H9 (cell line): ENCODE data around the gene CSRNP2. TPM values are rescaled to one million over a fixed set of nuclear protein-coding genes. Genes with fewer than 3 reads are reported as not detected.

Experiments used
- DNase-seq: peaks from one replicate; pipeline ENCODE4 v3.0.0-alpha.2; 2017
- H2AFZ ChIP-seq: one replicate; pipeline ENCODE4 v1.6.1; 2013; ENCODE audit warnings: mild to moderate bottlenecking, low read length, control low read depth, moderate library complexity
- H2AK5ac ChIP-seq: 2 replicates; pipeline ENCODE4 v1.6.1; 2013; ENCODE audit warnings: low read length, control low read depth, mixed read lengths; ENCODE audit not compliant: insufficient read length
- H2BK120ac ChIP-seq: one replicate; pipeline ENCODE4 v1.6.1; 2013; ENCODE audit warnings: low read depth, mild to moderate bottlenecking, low read length, control low read depth, inconsistent platforms; ENCODE audit not compliant: poor library complexity, severe bottlenecking
- H2BK12ac ChIP-seq: 2 replicates; pipeline ENCODE4 v1.6.1; 2013; ENCODE audit warnings: low read length, control low read depth, mixed read lengths, low read depth; ENCODE audit not compliant: insufficient read length
- H2BK15ac ChIP-seq: 2 replicates; pipeline ENCODE4 v1.6.1; 2013; ENCODE audit warnings: low read depth, low read length, control low read depth
- H2BK20ac ChIP-seq: one replicate; pipeline ENCODE4 v1.6.1; 2013; ENCODE audit warnings: low read depth, mild to moderate bottlenecking, low read length, control low read depth, inconsistent platforms; ENCODE audit not compliant: poor library complexity, severe bottlenecking
- H2BK5ac ChIP-seq: 2 replicates; pipeline ENCODE4 v1.6.1; 2013; ENCODE audit warnings: low read length, control low read depth, mixed read lengths; ENCODE audit not compliant: insufficient read length
- H3K14ac ChIP-seq: 2 replicates; pipeline ENCODE4 v1.6.1; 2013; ENCODE audit warnings: low read length, control low read depth; ENCODE audit not compliant: insufficient read depth
- H3K18ac ChIP-seq: 2 replicates; pipeline ENCODE4 v1.6.1; 2013; ENCODE audit warnings: low read depth, mild to moderate bottlenecking, mixed read lengths, low read length, control low read depth; ENCODE audit not compliant: insufficient read length
- H3K23ac ChIP-seq: 2 replicates; pipeline ENCODE4 v1.6.1; 2013; ENCODE audit warnings: low read length, control low read depth, mixed read lengths, low read depth; ENCODE audit not compliant: insufficient read length
- H3K23me2 ChIP-seq: 2 replicates; pipeline ENCODE4 v1.6.1; 2013; ENCODE audit warnings: low read depth, mild to moderate bottlenecking, mixed read lengths, low read length, control low read depth; ENCODE audit not compliant: insufficient read length, poor library complexity, severe bottlenecking
- H3K27ac ChIP-seq: 2 replicates; pipeline ENCODE4 v1.5.1; 2013; ENCODE audit warnings: low read length, control low read depth, mixed read lengths, low read depth; ENCODE audit not compliant: insufficient read length
- H3K27me3 ChIP-seq: 2 replicates; pipeline ENCODE4 v1.6.1; 2013; ENCODE audit warnings: low read length, control low read depth, inconsistent platforms; ENCODE audit not compliant: insufficient read depth
- H3K4ac ChIP-seq: 2 replicates; pipeline ENCODE4 v1.6.1; 2013; ENCODE audit warnings: low read depth, mild to moderate bottlenecking, control low read depth, inconsistent platforms, low read length, moderate library complexity
- H3K4me1 ChIP-seq: 2 replicates; pipeline ENCODE4 v1.6.1; 2013; ENCODE audit warnings: low read length, control low read depth, inconsistent platforms; ENCODE audit not compliant: insufficient read depth
- H3K4me2 ChIP-seq: 2 replicates; pipeline ENCODE4 v1.6.1; 2013; ENCODE audit warnings: low read length, control low read depth, mixed read lengths; ENCODE audit not compliant: insufficient read length, insufficient read depth
- H3K56ac ChIP-seq: 2 replicates; pipeline ENCODE4 v1.6.1; 2013; ENCODE audit warnings: low read depth, mild to moderate bottlenecking, mixed read lengths, low read length, control low read depth; ENCODE audit not compliant: insufficient read length
- H3K79me1 ChIP-seq: 2 replicates; pipeline ENCODE4 v1.6.1; 2013; ENCODE audit warnings: low read depth, mild to moderate bottlenecking, moderate library complexity, low read length, control low read depth, inconsistent platforms; ENCODE audit not compliant: insufficient read depth, poor library complexity, severe bottlenecking
- H3K79me2 ChIP-seq: 2 replicates; pipeline ENCODE4 v1.6.1; 2013; ENCODE audit warnings: low read length, control low read depth, inconsistent platforms; ENCODE audit not compliant: insufficient read depth
- H3K9ac ChIP-seq: 2 replicates; pipeline ENCODE4 v1.6.1; 2013; ENCODE audit warnings: low read length, control low read depth, mixed read lengths; ENCODE audit not compliant: insufficient read length; ENCODE audit errors: extremely low read depth
- H3K9me3 ChIP-seq: one replicate; pipeline ENCODE4 v1.6.1; 2013; ENCODE audit warnings: low read depth, low read length, inconsistent platforms; ENCODE audit not compliant: control insufficient read depth
- H3T11ph ChIP-seq: one replicate; pipeline ENCODE4 v1.6.1; 2013; ENCODE audit warnings: mild to moderate bottlenecking, low read length, control low read depth, inconsistent platforms
- H4K20me1 ChIP-seq: one replicate; pipeline ENCODE4 v1.6.1; 2013; ENCODE audit not compliant: control insufficient read depth, insufficient read length, insufficient read depth
- H4K5ac ChIP-seq: 2 replicates; pipeline ENCODE4 v1.6.1; 2013; ENCODE audit warnings: low read depth, mild to moderate bottlenecking, mixed read lengths, low read length, control low read depth; ENCODE audit not compliant: insufficient read length
- H4K8ac ChIP-seq: replicated peaks from 2 replicates; pipeline ENCODE4 v1.6.1; 2013; ENCODE audit warnings: low read length, control low read depth, mixed read lengths, low read depth; ENCODE audit not compliant: insufficient read length
- H4K91ac ChIP-seq: 2 replicates; pipeline ENCODE4 v1.6.1; 2013; ENCODE audit warnings: low read depth, mild to moderate bottlenecking, moderate library complexity, mixed read lengths, low read length, control low read depth; ENCODE audit not compliant: insufficient read length
- H3K27ac Mint-ChIP-seq, 3 experiments: 2 replicates in 2 of 3; 3 replicates in 1 of 3; pipeline ENCODE4 v1.8.0; 2020 to 2021; ENCODE audit warnings: mixed read lengths in 3 of 3, mild to moderate bottlenecking in 1 of 3, moderate library complexity in 1 of 3
- H3K27me3 Mint-ChIP-seq: 2 replicates; pipeline ENCODE4 v1.8.0; 2021; ENCODE audit warnings: low read depth, mild to moderate bottlenecking, moderate library complexity, mixed read lengths
- H3K36me3 Mint-ChIP-seq, 3 experiments: 2 replicates in 2 of 3; 3 replicates in 1 of 3; pipeline ENCODE4 v1.8.0; 2020 to 2021; ENCODE audit warnings: low read depth in 3 of 3, mixed read lengths in 3 of 3; ENCODE audit not compliant: insufficient read depth in 1 of 3
- H3K4me1 Mint-ChIP-seq, 2 experiments: 2 replicates each; pipeline ENCODE4 v1.8.0; 2020; ENCODE audit warnings: mixed read lengths in 2 of 2
- H3K4me3 Mint-ChIP-seq, 2 experiments: 2 replicates in 1 of 2; 3 replicates in 1 of 2; pipeline ENCODE4 v1.8.0; 2020 to 2021; ENCODE audit warnings: mild to moderate bottlenecking in 2 of 2, mixed read lengths in 2 of 2, moderate library complexity in 1 of 2
- H3K9me3 Mint-ChIP-seq, 2 experiments: 2 replicates in 1 of 2; 3 replicates in 1 of 2; pipeline ENCODE4 v1.8.0; 2020; ENCODE audit warnings: mild to moderate bottlenecking in 2 of 2, mixed read lengths in 2 of 2, moderate library complexity in 1 of 2
- WGBS: extraction: QIAGEN DNeasy Blood & Tissue Kit; methylation state at CpG from one replicate; pipeline ENCODE4 v1.1.7; 2013; ENCODE audit warnings: missing lambda C conversion rate, low lambda C conversion rate, mixed read lengths; ENCODE audit not compliant: insufficient read length; ENCODE audit errors: extremely low coverage; 5-methylcytosine and 5-hydroxymethylcytosine counted together
- total RNA-seq: library from RNA; stranded (reverse); gene quantifications from 2 replicates; pipeline ENCODE4 v1.2.1, GENCODE V29; 2021
- TF ChIP-seq, protein P1 (sequence below): fragments of 200-600 bp; sonication (generic); conservative IDR thresholded peaks from 3 replicates; pipeline ENCODE4 v1.8.0; 2021; ENCODE audit warnings: antibody characterized with exemption, mild to moderate bottlenecking

CSRNP2 gene
- total RNA-seq, 1 experiment from 2014 or later = 38.6 TPM

DNA sequence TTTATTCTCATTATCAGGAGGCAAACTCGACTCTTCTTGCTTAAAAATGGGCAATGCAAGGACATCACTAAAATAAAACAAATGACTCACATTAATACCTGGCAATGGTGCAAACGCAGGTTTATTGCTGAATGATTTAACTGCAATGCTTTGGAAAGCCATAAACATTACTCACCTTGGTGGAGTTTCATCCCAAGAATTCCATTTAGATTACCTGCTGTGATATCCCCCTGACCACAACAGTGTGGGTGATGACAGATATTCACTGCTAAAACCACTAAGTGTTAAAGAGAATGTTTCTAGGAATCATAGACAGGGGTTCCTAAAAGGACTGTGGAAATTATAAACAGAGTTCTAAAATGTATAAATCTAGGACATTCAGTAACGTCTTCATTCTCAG lies 35.3 kb upstream of the CSRNP2 start:
- WGBS = no CpG with 5 or more reads among the region's 3 CpGs
- no peak overlapping the region for H3K4me2 ChIP-seq
- Mint-ChIP-seq H3K27ac (no peak overlapping the region), H3K9me3 (no peaks in the 10 kb centered on the region), H3K4me1 (peaks cover 0 to 1% of the 10 kb centered on the region in 2 experiments; a peak in 1 of 4 replicates), H3K4me3 (no peak overlapping the region), H3K36me3 (peaks cover 20 to 31% (median 21%) of the 10 kb centered on the region in 3 experiments), H3K27me3 (0 out of 2 replicates have a peak, but pooled peaks cover 2% of the 10 kb centered on the region)
- no peaks in the 10 kb centered on the region for H3K79me1 ChIP-seq
- no peaks in the 10 kb centered on the region for H4K20me1 ChIP-seq
- H4K5ac ChIP-seq = no peak overlapping the region
- H2BK15ac ChIP-seq = no peak overlapping the region
- DNase-seq = no peak
- no peak overlapping the region for H2BK12ac ChIP-seq
- H3K79me2 ChIP-seq = no peaks in the 10 kb centered on the region
- H2AK5ac ChIP-seq = no peak overlapping the region
- H3K18ac ChIP-seq = no peak overlapping the region
- H2BK20ac ChIP-seq = no peak overlapping the region
- no peak overlapping the region for H3K14ac ChIP-seq
- TF ChIP-seq, protein P1, sequence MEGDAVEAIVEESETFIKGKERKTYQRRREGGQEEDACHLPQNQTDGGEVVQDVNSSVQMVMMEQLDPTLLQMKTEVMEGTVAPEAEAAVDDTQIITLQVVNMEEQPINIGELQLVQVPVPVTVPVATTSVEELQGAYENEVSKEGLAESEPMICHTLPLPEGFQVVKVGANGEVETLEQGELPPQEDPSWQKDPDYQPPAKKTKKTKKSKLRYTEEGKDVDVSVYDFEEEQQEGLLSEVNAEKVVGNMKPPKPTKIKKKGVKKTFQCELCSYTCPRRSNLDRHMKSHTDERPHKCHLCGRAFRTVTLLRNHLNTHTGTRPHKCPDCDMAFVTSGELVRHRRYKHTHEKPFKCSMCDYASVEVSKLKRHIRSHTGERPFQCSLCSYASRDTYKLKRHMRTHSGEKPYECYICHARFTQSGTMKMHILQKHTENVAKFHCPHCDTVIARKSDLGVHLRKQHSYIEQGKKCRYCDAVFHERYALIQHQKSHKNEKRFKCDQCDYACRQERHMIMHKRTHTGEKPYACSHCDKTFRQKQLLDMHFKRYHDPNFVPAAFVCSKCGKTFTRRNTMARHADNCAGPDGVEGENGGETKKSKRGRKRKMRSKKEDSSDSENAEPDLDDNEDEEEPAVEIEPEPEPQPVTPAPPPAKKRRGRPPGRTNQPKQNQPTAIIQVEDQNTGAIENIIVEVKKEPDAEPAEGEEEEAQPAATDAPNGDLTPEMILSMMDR = no peak
- no peak overlapping the region for H4K8ac ChIP-seq
- no peak overlapping the region for H2BK5ac ChIP-seq
- no peak overlapping the region for H2AFZ ChIP-seq
- no peak overlapping the region for H4K91ac ChIP-seq
- H3K27ac ChIP-seq = no peak overlapping the region
- H3K4ac ChIP-seq = no peak overlapping the region
- no peaks in the 10 kb centered on the region for H3K4me1 ChIP-seq
- no peaks in the 10 kb centered on the region for H3K27me3 ChIP-seq
- no peaks in the 10 kb centered on the region for H3K23me2 ChIP-seq
- no peak overlapping the region for H3T11ph ChIP-seq
- no peak overlapping the region for H3K56ac ChIP-seq
- H3K9me3 ChIP-seq = no peaks in the 10 kb centered on the region
- no peak overlapping the region for H3K23ac ChIP-seq
- H2BK120ac ChIP-seq = no peak overlapping the region
- no peak overlapping the region for H3K9ac ChIP-seq
